Naive thymus-derived CD4-positive, alpha-beta T cell (primary cell): ENCODE results near the gene AKAP8L. TPM values are rescaled to one million over a fixed set of nuclear protein-coding genes. Genes with fewer than 3 reads are reported as not detected.

Source experiments
- ATAC-seq: fragments of 150-1000 bp; cut with Tn5 transposase; 2 replicates; pipeline ENCODE4 v1.10.0; 2021; ENCODE audit warnings: mild to moderate bottlenecking, moderate library complexity
- CTCF ChIA-PET: fragments of 350-600 bp; sonication (Branson Sonifier 250); formaldehyde crosslinking; loops from one replicate; lab custom pipeline; 2021; ENCODE audit warnings: antibody characterized with exemption; lab: Charles Lee
- POLR2A ChIA-PET: fragments of 350-600 bp; sonication (Branson Sonifier 250); formaldehyde crosslinking; loops from one replicate; lab custom pipeline; 2021; ENCODE audit warnings: antibody characterized with exemption, inconsistent platforms; lab: Charles Lee
- DNase-seq, 9 donors: peaks; one replicate each; pipeline versions ENCODE4 v3.0.0 to v3.0.0-alpha.2; 2020 to 2022; ENCODE audit warnings: mixed read lengths in 1 of 9
- H3K27ac ChIP-seq: one replicate; pipeline ENCODE4 v1.7.0; 2013; ENCODE audit warnings: mild to moderate bottlenecking, low read depth, low read length, moderate library complexity
- H3K27me3 ChIP-seq, 2 donors: one replicate each; pipeline ENCODE4 v1.7.0; 2013; ENCODE audit warnings: low read length in 2 of 2, mild to moderate bottlenecking in 2 of 2, moderate library complexity in 2 of 2; ENCODE audit not compliant: control insufficient read depth in 2 of 2, insufficient read depth in 2 of 2
- H3K36me3 ChIP-seq, 3 experiments: 1 replicate in 2 of 3; 2 replicates in 1 of 3; pipeline ENCODE4 v1.7.0; 2013; ENCODE audit warnings: low read length in 3 of 3, mild to moderate bottlenecking in 3 of 3, moderate library complexity in 1 of 3; ENCODE audit not compliant: insufficient read depth in 3 of 3, control insufficient read depth in 2 of 3
- H3K4me1 ChIP-seq, 2 donors: one replicate each; pipeline ENCODE4 v1.7.0; 2013; ENCODE audit warnings: low read length in 2 of 2, mild to moderate bottlenecking in 2 of 2, moderate library complexity in 1 of 2; ENCODE audit not compliant: control insufficient read depth in 2 of 2, insufficient read depth in 2 of 2
- H3K4me3 ChIP-seq: 2 replicates; pipeline ENCODE4 v1.7.0; 2013; ENCODE audit warnings: mild to moderate bottlenecking, low read length
- H3K9me3 ChIP-seq, 3 experiments: 1 replicate in 2 of 3; 2 replicates in 1 of 3; pipeline ENCODE4 v1.7.0; 2013; ENCODE audit warnings: low read length in 3 of 3; ENCODE audit not compliant: control insufficient read depth in 2 of 3
- H3K27ac Mint-ChIP-seq, 9 donors: one replicate each; pipeline ENCODE4 v1.8.0; 2020 to 2022; ENCODE audit warnings: mixed read lengths in 9 of 9, mild to moderate bottlenecking in 8 of 9, moderate library complexity in 5 of 9, inconsistent platforms in 2 of 9
- H3K27me3 Mint-ChIP-seq, 5 donors: one replicate each; pipeline ENCODE4 v1.8.0; 2021 to 2022; ENCODE audit warnings: mixed read lengths in 5 of 5, mild to moderate bottlenecking in 1 of 5
- H3K36me3 Mint-ChIP-seq, 5 donors: one replicate each; pipeline ENCODE4 v1.8.0; 2020 to 2022; ENCODE audit warnings: mixed read lengths in 5 of 5, mild to moderate bottlenecking in 3 of 5, inconsistent platforms in 1 of 5
- H3K4me1 Mint-ChIP-seq, 7 donors: one replicate each; pipeline ENCODE4 v1.8.0; 2020 to 2022; ENCODE audit warnings: mixed read lengths in 7 of 7, mild to moderate bottlenecking in 3 of 7, inconsistent platforms in 1 of 7
- H3K4me3 Mint-ChIP-seq, 10 donors: one replicate each; pipeline ENCODE4 v1.8.0; 2020 to 2022; ENCODE audit warnings: mild to moderate bottlenecking in 10 of 10, mixed read lengths in 10 of 10, moderate library complexity in 6 of 10, inconsistent platforms in 2 of 10
- H3K9me3 Mint-ChIP-seq, 11 donors: one replicate each; pipeline ENCODE4 v1.8.0; 2020 to 2022; ENCODE audit warnings: mixed read lengths in 11 of 11, mild to moderate bottlenecking in 4 of 11, inconsistent platforms in 1 of 11, moderate library complexity in 1 of 11
- intact Hi-C, 2 donors: fragments of 100-400 bp; cut with micrococcal nuclease; formaldehyde crosslinking; loops; one replicate each; pipeline ENCODE4 v1.15.1; 2023
- polyA plus RNA-seq, 2 donors: library from polyadenylated mRNA; unstranded; fragments of 300-500 nt; fragmentation: Illumina TruSeq; gene quantifications; one replicate each; pipeline ENCODE4 v1.2.3, GENCODE V29; 2021
- total RNA-seq, 6 experiments: library from RNA in 5 of 6; stranded (reverse) in 5 of 6; gene quantifications; 1 replicate in 5 of 6; 2 replicates in 1 of 6; pipeline ENCODE4 v1.2.3 and lab custom pipeline; 2021 to 2026

AKAP8L gene
- total and polyA plus RNA-seq, 7 experiments from 2014 or later, result 39.9 to 208 (median 141) TPM

DNA sequence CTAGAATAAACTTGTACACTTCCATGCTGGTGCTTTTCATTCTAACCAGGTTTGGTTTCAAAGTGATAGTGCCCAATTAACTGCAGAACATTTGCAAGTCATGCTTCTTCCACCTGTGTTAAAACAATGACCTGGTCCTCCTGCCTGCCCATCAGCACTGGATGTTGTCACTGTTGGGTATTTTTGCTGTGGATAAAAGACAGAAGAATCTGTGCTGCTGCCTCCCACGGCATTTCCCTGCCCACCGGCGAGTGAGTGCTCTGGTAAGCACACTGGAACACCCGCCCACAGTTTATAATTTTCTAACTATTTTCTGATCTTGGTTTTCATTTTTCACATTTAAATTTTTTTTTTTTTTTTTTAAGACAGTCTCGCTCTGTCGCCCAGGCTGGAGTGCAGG is 36.9 kb downstream of the AKAP8L start:
- DNase-seq, result no peak
- intact Hi-C loops, result loop anchor here in 1 of 2 donors (2.0 kb wide), 1 partner anchor 117 kb away; no protein-coding TSS in a partner anchor
- Mint-ChIP-seq H3K4me3 (peak overlapping the region in 7 of 10 donors; percentile 1 to 100 (median 93)), H3K9me3 (peaks cover 0 to 4% (median 0%) of the 10 kb centered on the region in 11 donors), H3K36me3 (peaks cover 0 to 7% (median 0%) of the 10 kb centered on the region in 5 donors), H3K4me1 (peaks cover 10 to 31% (median 24%) of the 10 kb centered on the region in 7 donors), H3K27me3 (no peaks in the 10 kb centered on the region), H3K27ac (peak overlapping the region in 5 of 9 donors; percentile 4 to 100 (median 33))
- H3K4me1 ChIP-seq, result peaks cover 19% of the 10 kb centered on the region in 2 donors
- H3K36me3 ChIP-seq, result peaks cover 0 to 12% (median 0%) of the 10 kb centered on the region in 3 experiments
- ChIA-PET POLR2A (no interaction called here), CTCF (no interaction called here)
- H3K27me3 ChIP-seq, result no peaks in the 10 kb centered on the region
- no peak for ATAC-seq
- H3K4me3 ChIP-seq, result no peak overlapping the region
- H3K9me3 ChIP-seq, result no peaks in the 10 kb centered on the region
- no peak overlapping the region for H3K27ac ChIP-seq

DNA sequence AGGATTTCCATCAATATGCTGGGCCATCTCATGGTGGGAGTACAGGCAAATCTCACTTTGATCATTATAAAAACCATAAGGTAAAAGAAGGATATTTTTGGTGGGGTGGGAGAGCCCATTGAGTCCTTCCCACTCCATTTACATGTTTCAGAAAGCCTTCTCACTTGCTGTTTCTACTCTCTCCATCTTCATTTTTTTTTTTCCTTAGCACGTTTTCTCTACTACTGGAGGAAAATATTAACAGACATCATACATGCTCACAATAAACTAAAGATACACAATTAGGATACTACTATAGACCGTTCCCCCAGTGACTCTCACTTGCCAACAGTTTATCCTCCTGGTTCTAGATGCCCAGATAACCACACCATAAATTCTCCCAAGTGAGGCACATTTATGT is 37.4 kb downstream of the AKAP8L start:
- peaks cover 13 to 36% (median 28%) of the 10 kb centered on the region in 7 donors for H3K4me1 Mint-ChIP-seq
- POLR2A ChIA-PET, result no interaction called here
- H3K27me3 Mint-ChIP-seq, result no peaks in the 10 kb centered on the region
- CTCF ChIA-PET, result no interaction called here
- no peak for ATAC-seq
- peaks cover 23 to 24% of the 10 kb centered on the region in 2 donors for H3K4me1 ChIP-seq
- H3K9me3 ChIP-seq, result no peaks in the 10 kb centered on the region
- H3K36me3 Mint-ChIP-seq, result peaks cover 0 to 7% (median 0%) of the 10 kb centered on the region in 5 donors
- DNase-seq, result no peak
- peaks cover 0 to 4% (median 0%) of the 10 kb centered on the region in 11 donors for H3K9me3 Mint-ChIP-seq
- peak overlapping the region; percentile 97 for H3K27ac ChIP-seq
- H3K27me3 ChIP-seq, result no peaks in the 10 kb centered on the region
- peak overlapping the region; percentile 3 to 100 (median 33) for H3K27ac Mint-ChIP-seq
- peaks cover 0 to 9% (median 0%) of the 10 kb centered on the region in 3 experiments for H3K36me3 ChIP-seq
- intact Hi-C loops, result loop anchor here in 1 of 2 donors (2.0 kb wide), 1 partner anchor 117 kb away; no protein-coding TSS in a partner anchor
- H3K4me3 Mint-ChIP-seq, result peak overlapping the region; percentile 4 to 100 (median 40)
- no peak overlapping the region for H3K4me3 ChIP-seq

DNA sequence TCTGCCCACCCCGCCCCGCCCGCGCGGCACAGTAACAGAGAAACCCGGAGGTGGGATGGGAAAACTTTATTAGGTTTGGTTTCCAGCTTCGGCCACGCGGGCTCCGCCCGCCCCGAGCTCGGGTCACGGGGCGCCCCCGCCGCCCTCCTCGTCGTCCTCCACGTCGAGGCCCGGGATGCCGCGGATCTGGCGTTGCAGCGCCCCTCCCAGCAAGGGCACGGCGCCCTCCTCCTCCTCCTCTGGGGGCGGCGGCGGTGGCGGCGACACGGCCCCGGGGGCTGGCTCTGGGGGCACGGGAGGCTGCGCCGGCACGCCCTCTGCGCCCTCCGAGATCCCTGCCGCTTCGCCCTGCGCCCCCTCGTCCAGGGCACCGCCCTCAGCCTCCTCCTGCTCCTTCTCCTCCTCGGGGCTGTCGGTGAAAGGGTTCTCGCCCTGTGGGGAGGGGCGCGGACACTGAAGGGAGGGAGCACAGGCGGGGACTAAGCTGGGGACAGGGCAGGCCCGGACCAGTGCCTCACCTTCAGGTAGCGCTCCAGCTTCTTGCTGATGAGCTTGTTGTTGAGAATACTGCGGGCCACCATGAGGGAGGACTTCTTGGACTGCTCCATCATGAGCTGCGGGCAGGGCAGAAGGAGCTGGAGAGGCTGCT is 38.7 kb downstream of the AKAP8L start:
- H3K4me1 Mint-ChIP-seq, result peaks cover 13 to 40% (median 33%) of the 10 kb centered on the region in 7 donors
- H3K4me3 Mint-ChIP-seq, result peak overlapping the region; percentile 93 to 100 (median 99)
- Histone ChIP-seq H3K27me3 (no peaks in the 10 kb centered on the region), H3K9me3 (no peaks in the 10 kb centered on the region), H3K36me3 (peaks cover 0 to 11% (median 0%) of the 10 kb centered on the region in 3 experiments), H3K4me3 (peak overlapping the region; percentile 98), H3K27ac (peak overlapping the region; percentile 97), H3K4me1 (peaks cover 24 to 28% of the 10 kb centered on the region in 2 donors)
- intact Hi-C loops, result loop anchor here (1.0 to 10.0 kb wide), 16 partner anchors 39 to 1927 kb away; partner anchors contain the start of genes BRD4 (in 1 of the 2), C19orf44 (in 1 of the 2), CALR3 (in 1 of the 2) and DDA1 (in 1 of the 2)
- no peak for DNase-seq
- peak overlapping the region; percentile 91 to 100 (median 100) for H3K27ac Mint-ChIP-seq
- H3K36me3 Mint-ChIP-seq, result peaks cover 0 to 5% (median 0%) of the 10 kb centered on the region in 5 donors
- no peaks in the 10 kb centered on the region for H3K27me3 Mint-ChIP-seq
- peak; percentile 47 for ATAC-seq
- H3K9me3 Mint-ChIP-seq, result peaks cover 0 to 4% (median 0%) of the 10 kb centered on the region in 11 donors
- POLR2A ChIA-PET, result interaction anchor here (0.6 to 3.9 kb wide), 18 partner anchors 10 to 944 kb away, joined by 3 to 94 read pairs (median 6); partner anchors contain the start of genes AKAP8L, BRD4, KLF2 and RASAL3
- CTCF ChIA-PET, result interaction anchor here (0.6 to 2.6 kb wide), 10 partner anchors 8 to 288 kb away, joined by 3 to 16 read pairs (median 4); partner anchors contain the start of gene AKAP8L

DNA sequence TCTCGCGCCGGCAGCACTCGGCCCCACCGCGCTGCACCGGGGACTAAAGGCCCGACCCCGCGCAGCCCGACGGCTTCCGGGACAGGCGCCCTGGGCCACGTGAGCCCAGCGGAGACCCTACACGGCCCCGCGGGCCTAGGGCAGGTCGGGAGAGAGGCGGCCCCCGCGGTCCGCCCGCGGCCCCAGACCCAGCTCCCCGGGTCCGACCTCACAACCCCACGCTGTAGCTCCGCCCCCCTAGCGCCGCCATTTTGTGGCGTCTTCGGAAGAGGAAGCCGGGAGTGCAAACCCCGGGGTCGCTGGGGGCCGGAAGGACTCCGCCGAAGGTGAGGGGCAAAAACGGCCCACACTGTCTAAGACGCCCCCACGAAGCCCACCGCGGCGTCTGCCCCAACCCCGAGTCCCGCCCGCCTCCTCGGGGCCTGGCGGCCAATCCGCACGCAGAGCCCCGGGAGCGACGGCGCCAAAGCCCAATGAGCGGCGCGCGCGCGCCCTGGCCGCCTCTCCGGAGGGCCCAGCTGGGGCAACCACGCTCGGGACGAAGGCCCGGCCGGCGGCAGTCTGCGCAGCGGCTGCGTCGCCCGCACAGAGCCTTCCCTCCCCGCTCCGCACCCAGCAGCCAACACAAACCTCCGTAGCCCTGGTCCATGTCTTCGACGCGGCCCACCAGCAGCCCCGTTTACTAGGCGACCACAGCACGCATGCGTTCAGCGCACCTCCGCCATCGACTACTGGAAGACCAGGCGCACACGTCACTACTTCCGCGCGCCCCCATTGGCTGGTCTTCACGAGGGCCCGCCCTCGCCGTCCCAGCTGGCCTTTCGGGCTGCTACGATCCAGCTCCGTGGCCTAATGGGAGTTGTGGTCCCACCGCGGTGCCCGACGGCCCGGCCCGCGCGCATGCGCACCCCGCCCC is 39.4 kb downstream of the AKAP8L start, which contains the start of gene AKAP8:
Gene AKAP8 (minus strand): TSS at position 705 of the 916 bp plus-strand sequence. CDS start 56 bp downstream, at position 649.
- no peaks in the 10 kb centered on the region for H3K27me3 ChIP-seq
- intact Hi-C loops, result loop anchor here (1.0 to 10.0 kb wide), 15 partner anchors 40 to 1928 kb away; partner anchors contain the start of genes BRD4 (in 1 of the 2), C19orf44 (in 1 of the 2), CALR3 (in 1 of the 2) and DDA1 (in 1 of the 2)
- peak within 1 kb of the TSS; percentile 97 for H3K27ac ChIP-seq
- H3K4me3 ChIP-seq, result peak within 1 kb of the TSS; percentile 98
- ChIA-PET POLR2A (interaction anchor here (0.5 to 3.9 kb wide), 28 partner anchors 9 to 1836 kb away, joined by 3 to 94 read pairs (median 4); partner anchors contain the start of genes AKAP8L, BRD4, HSH2D and KLF2), CTCF (interaction anchor here (0.6 to 2.6 kb wide), 11 partner anchors 8 to 287 kb away, joined by 3 to 16 read pairs (median 4); partner anchors contain the start of gene AKAP8L)
- peak within 1 kb of the TSS; percentile 93 to 100 (median 99) for H3K4me3 Mint-ChIP-seq
- ATAC-seq (peak; percentile 96), DNase-seq (peak; percentile 93 to 99 (median 98))
- H3K4me1 Mint-ChIP-seq, result peaks cover 13 to 46% (median 35%) of the 10 kb centered on the region in 7 donors
- H3K27me3 Mint-ChIP-seq, result no peaks in the 10 kb centered on the region
- no peaks in the 10 kb centered on the region for H3K9me3 ChIP-seq
- H3K4me1 ChIP-seq, result peaks cover 24 to 28% of the 10 kb centered on the region in 2 donors
- peaks cover 0 to 4% (median 0%) of the 10 kb centered on the region in 11 donors for H3K9me3 Mint-ChIP-seq
- peaks cover 0 to 5% (median 0%) of the 10 kb centered on the region in 5 donors for H3K36me3 Mint-ChIP-seq
- peak within 1 kb of the TSS; percentile 97 to 100 (median 100) for H3K27ac Mint-ChIP-seq
- peaks cover 0 to 18% (median 3%) of the 10 kb centered on the region in 3 experiments for H3K36me3 ChIP-seq

DNA sequence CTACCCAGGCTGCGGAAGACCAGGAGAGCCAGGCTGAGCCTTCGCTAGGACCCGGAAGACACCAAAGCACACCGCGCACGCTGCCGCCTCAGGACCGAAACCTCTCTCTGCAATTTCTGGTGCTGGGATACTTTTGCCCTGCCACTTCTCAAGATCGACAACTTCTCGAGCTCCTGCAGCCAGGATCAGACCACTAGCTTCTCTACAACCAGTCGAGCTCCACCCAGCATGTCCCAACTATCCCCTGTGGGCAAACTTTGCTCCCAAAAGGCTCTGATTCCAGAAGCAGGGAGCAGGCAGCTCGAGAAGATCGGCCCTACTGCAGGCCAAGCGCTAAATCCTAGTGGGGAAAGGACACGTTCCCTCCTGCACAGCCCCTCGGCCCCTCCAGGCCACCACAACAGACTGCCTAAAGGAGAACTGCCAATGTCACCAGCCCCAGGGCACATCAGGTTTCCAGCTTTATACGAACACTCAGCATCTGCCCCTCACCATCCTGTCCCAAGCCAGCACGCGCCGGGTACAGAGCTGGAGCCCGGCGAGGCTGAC is 40.2 kb downstream of the AKAP8L start:
- peaks cover 0 to 4% (median 0%) of the 10 kb centered on the region in 11 donors for H3K9me3 Mint-ChIP-seq
- Histone ChIP-seq H3K36me3 (peaks cover 0 to 25% (median 3%) of the 10 kb centered on the region in 3 experiments), H3K4me1 (peaks cover 24 to 28% of the 10 kb centered on the region in 2 donors), H3K27ac (peak overlapping the region; percentile 97), H3K27me3 (no peaks in the 10 kb centered on the region), H3K9me3 (no peaks in the 10 kb centered on the region), H3K4me3 (peak overlapping the region; percentile 98)
- peaks cover 0 to 5% (median 3%) of the 10 kb centered on the region in 5 donors for H3K36me3 Mint-ChIP-seq
- H3K27me3 Mint-ChIP-seq, result no peaks in the 10 kb centered on the region
- peak overlapping the region; percentile 93 to 100 (median 99) for H3K4me3 Mint-ChIP-seq
- ATAC-seq (no peak), DNase-seq (peak in 8 of 9 donors; percentile 33 to 55 (median 46))
- POLR2A ChIA-PET, result interaction anchor here (0.6 to 3.9 kb wide), 23 partner anchors 8 to 1837 kb away, joined by 3 to 94 read pairs (median 5); partner anchors contain the start of genes AKAP8L, BRD4, HSH2D and KLF2
- H3K4me1 Mint-ChIP-seq, result peaks cover 17 to 50% (median 35%) of the 10 kb centered on the region in 7 donors
- peak overlapping the region; percentile 87 to 100 (median 96) for H3K27ac Mint-ChIP-seq
- CTCF ChIA-PET, result interaction anchor here (0.6 to 2.6 kb wide), 7 partner anchors 9 to 177 kb away, joined by 3 to 16 read pairs (median 3); partner anchors contain the start of gene AKAP8L
- intact Hi-C loops, result loop anchor here (1.0 to 10.0 kb wide), 16 partner anchors 41 to 1929 kb away; partner anchors contain the start of genes BRD4 (in 1 of the 2), C19orf44 (in 1 of the 2), CALR3 (in 1 of the 2) and DDA1 (in 1 of the 2)
